Smooth muscle cell (in vitro differentiated cells): ENCODE data around the gene BMP2K. TPM values are rescaled to one million over a fixed set of nuclear protein-coding genes. Genes with fewer than 3 reads are reported as not detected.

Experiments used
- DNase-seq: peaks from one replicate; lab custom pipeline; 2025; ENCODE audit not compliant: unreplicated experiment; lab: John Stamatoyannopoulos, UW
- H2AFZ ChIP-seq: fragments of 200-600 bp; sonication (generic); 2 replicates; pipeline ENCODE4 v1.6.0; 2016; ENCODE audit warnings: antibody characterized with exemption, low read depth, mild to moderate bottlenecking
- H3F3A ChIP-seq: fragments of 200-600 bp; sonication (generic); 2 replicates; pipeline ENCODE4 v1.6.0; 2017; ENCODE audit warnings: antibody characterized with exemption, low read depth
- H3K27ac ChIP-seq: fragments of 200-600 bp; sonication (generic); 2 replicates; pipeline ENCODE4 v1.5.1; 2016; ENCODE audit warnings: low read depth, mild to moderate bottlenecking
- H3K27me3 ChIP-seq: fragments of 200-600 bp; sonication (generic); 2 replicates; pipeline ENCODE4 v1.6.1; 2016; ENCODE audit warnings: low read depth, mild to moderate bottlenecking
- H3K36me3 ChIP-seq: fragments of 200-600 bp; sonication (generic); 2 replicates; pipeline ENCODE4 v1.5.1; 2016; ENCODE audit warnings: low read depth
- H3K4me1 ChIP-seq: fragments of 200-600 bp; sonication (generic); 2 replicates; pipeline ENCODE4 v1.5.1; 2016; ENCODE audit warnings: low read depth
- H3K4me2 ChIP-seq: fragments of 200-600 bp; sonication (generic); 2 replicates; pipeline ENCODE4 v1.6.0; 2016; ENCODE audit warnings: mild to moderate bottlenecking
- H3K4me3 ChIP-seq: fragments of 200-600 bp; sonication (generic); 2 replicates; pipeline ENCODE4 v1.5.1; 2016; ENCODE audit warnings: mild to moderate bottlenecking
- H3K79me2 ChIP-seq: fragments of 200-600 bp; sonication (generic); 2 replicates; pipeline ENCODE4 v1.6.0; 2016; ENCODE audit warnings: low read depth, mild to moderate bottlenecking
- H3K9ac ChIP-seq: fragments of 200-600 bp; sonication (generic); 2 replicates; pipeline ENCODE4 v1.6.0; 2016; ENCODE audit warnings: low read depth
- H3K9me3 ChIP-seq: fragments of 200-600 bp; sonication (generic); replicated peaks from 2 replicates; pipeline ENCODE4 v1.5.1; 2016; ENCODE audit warnings: low read depth
- H4K20me1 ChIP-seq: fragments of 200-600 bp; sonication (generic); 2 replicates; pipeline ENCODE4 v1.6.0; 2016; ENCODE audit warnings: low read depth
- CTCF ChIP-seq: fragments of 200-600 bp; sonication (generic); IDR thresholded peaks from 2 replicates; pipeline ENCODE4 v1.5.1; 2017; ENCODE audit warnings: borderline replicate concordance, mild to moderate bottlenecking, antibody characterized with exemption; ENCODE audit not compliant: insufficient read depth, poor library complexity, severe bottlenecking
- WGBS: methylation state at CpG from one replicate; pipeline ENCODE4 v1.1.7; 2016; ENCODE audit warnings: low lambda C conversion rate; 5-methylcytosine and 5-hydroxymethylcytosine counted together
- polyA plus RNA-seq: library from polyadenylated mRNA; unstranded; fragments of >200 nt; fragmentation: Nextera tagmentation; extraction: Ambion mirVana; gene quantifications from 2 replicates; pipeline ENCODE4 v1.2.1, GENCODE V29; 2016
- total RNA-seq: library from RNA; depleted of rRNA; stranded (reverse); fragments of >200 nt; gene quantifications from 2 replicates; pipeline ENCODE4 v1.2.3, GENCODE V29; 2014

Gene BMP2K
- total and polyA plus RNA-seq, 2 experiments from 2014 or later = 3.9 to 32.0 TPM

DNA sequence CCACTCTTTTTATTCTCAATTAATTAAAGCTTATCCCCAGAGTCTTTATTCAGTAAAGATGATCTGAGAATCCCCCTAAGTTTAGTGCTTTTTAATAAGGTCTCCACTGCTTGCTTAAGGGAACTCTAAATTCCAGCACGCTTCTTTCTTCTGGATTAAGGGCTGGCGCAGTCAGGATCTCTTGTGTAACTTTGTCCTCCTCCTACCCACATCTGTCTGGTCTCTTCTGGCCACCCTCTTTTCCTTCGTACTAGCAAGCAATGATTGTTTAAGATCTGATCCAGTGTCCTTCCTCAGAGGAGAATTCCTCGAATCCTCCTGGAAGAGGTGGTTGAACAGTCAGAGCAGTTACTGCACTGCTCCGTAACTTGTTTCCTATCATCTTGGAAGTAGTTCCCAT is 177.1 kb downstream of the BMP2K start:
- Histone ChIP-seq H3F3A (no peaks in the 10 kb centered on the region), H3K9ac (no peak overlapping the region), H3K27me3 (peaks cover 17% of the 10 kb centered on the region), H3K79me2 (no peaks in the 10 kb centered on the region), H3K9me3 (no peaks in the 10 kb centered on the region), H3K27ac (no peak overlapping the region), H2AFZ (no peak overlapping the region), H3K4me2 (no peak overlapping the region), H3K4me3 (no peak overlapping the region), H3K36me3 (no peaks in the 10 kb centered on the region), H4K20me1 (no peaks in the 10 kb centered on the region), H3K4me1 (no peaks in the 10 kb centered on the region)
- 78% methylated on average over 5 of the region's 5 CpGs for WGBS
- TF ChIP-seq CTCF = no peak
- DNase-seq = no peak

DNA sequence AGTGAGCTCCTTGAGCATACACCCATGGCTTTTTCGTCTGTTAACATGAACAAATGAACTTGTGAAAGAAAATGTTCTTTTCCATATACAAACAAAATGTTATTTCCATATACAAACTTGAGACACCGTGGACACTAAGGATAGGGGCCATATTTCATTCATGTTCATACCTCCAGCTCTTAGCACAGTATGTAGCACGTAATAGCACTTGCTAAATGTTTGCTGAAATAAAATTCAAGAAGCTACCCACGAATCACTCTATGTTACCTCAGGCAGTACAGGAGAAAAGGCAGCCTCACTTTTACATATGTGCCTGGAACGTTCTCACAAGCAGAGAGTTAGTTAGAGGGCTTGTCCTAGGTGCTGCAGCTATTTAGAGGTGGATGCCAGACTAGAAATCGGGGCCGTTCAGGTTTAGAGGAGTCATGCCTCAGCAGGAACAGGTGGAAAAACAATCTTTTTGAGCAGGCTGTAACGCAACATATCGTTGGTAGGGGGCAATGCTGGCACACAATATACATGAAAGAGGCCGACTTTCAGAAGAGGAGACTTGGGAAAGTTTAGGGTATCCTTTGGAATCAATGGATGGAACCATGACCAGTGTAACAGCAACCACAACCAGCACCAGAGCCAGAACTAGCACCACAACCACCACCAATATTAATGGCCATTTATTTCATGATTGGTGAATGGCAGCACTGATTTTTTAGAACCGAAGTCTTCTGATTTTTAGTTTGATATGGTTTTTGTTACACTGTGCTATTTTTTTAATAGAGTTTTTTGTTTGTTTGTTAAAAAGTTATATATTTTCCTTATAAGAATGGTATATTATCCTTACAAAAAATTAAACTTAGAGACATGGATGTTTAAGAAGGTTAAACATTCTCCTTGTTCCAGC is 177.9 kb downstream of the BMP2K start:
- no peak overlapping the region for H3K27ac ChIP-seq
- TF ChIP-seq CTCF = peak; percentile 41
- no peak for DNase-seq
- 44% methylated on average over 11 of the region's 11 CpGs for WGBS
- no peaks in the 10 kb centered on the region for H3K79me2 ChIP-seq
- no peak overlapping the region for H2AFZ ChIP-seq
- H3F3A ChIP-seq = no peaks in the 10 kb centered on the region
- H3K27me3 ChIP-seq = peaks cover 17% of the 10 kb centered on the region
- H3K4me3 ChIP-seq = no peak overlapping the region
- H4K20me1 ChIP-seq = no peaks in the 10 kb centered on the region
- H3K9me3 ChIP-seq = no peaks in the 10 kb centered on the region
- H3K4me1 ChIP-seq = no peaks in the 10 kb centered on the region
- H3K4me2 ChIP-seq = no peak overlapping the region
- no peaks in the 10 kb centered on the region for H3K36me3 ChIP-seq
- no peak overlapping the region for H3K9ac ChIP-seq

- DNase-seq = no peak
- H3K27ac ChIP-seq = no peak overlapping the region
- H3K4me2 ChIP-seq = no peak overlapping the region
- no peaks in the 10 kb centered on the region for H4K20me1 ChIP-seq
- H2AFZ ChIP-seq = no peak overlapping the region
- no peak for TF ChIP-seq CTCF
- peaks cover 17% of the 10 kb centered on the region for H3K27me3 ChIP-seq
- H3F3A ChIP-seq = no peaks in the 10 kb centered on the region
- no peaks in the 10 kb centered on the region for H3K4me1 ChIP-seq
- no peaks in the 10 kb centered on the region for H3K79me2 ChIP-seq
- no peak overlapping the region for H3K4me3 ChIP-seq
- WGBS = 75% methylated on average over 5 of the region's 5 CpGs
- H3K9ac ChIP-seq = no peak overlapping the region
- H3K36me3 ChIP-seq = no peaks in the 10 kb centered on the region
- no peaks in the 10 kb centered on the region for H3K9me3 ChIP-seq
Observed at GRCh38 chr4:78956975-78957374, 180.8 kb downstream of the BMP2K start.

DNA sequence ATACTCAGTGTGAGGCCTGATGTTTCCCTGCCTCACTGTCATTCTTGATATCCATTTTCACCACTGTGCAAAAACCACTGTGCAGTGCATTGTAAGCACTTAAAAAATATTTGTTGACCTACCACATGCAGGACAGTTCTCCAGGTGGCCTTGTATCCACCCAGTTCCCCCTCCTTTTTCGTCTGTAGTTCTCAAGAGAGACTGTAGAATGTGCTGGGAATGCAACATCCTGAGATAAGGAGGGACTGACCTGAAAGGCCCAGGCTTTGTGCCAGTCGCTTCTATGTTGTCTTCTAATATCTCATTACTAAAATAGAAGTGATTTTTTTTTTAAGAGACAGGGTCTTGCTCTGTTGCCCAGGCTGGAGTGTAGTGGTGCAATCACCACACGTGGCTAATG is 184.8 kb downstream of the BMP2K start:
- Histone ChIP-seq H3K36me3 (no peaks in the 10 kb centered on the region), H3F3A (no peaks in the 10 kb centered on the region), H3K4me3 (no peak overlapping the region), H3K27ac (no peak overlapping the region), H2AFZ (no peak overlapping the region), H3K9me3 (no peaks in the 10 kb centered on the region), H4K20me1 (no peaks in the 10 kb centered on the region), H3K9ac (no peak overlapping the region), H3K79me2 (no peaks in the 10 kb centered on the region), H3K4me2 (no peak overlapping the region), H3K27me3 (no peaks in the 10 kb centered on the region), H3K4me1 (no peaks in the 10 kb centered on the region)
- no peak for TF ChIP-seq CTCF
- DNase-seq = no peak
- 90% methylated on average over 3 of the region's 3 CpGs for WGBS
